HEK293 (cell line): ENCODE data around the gene CAPN10.

ENCODE experiments used
- SETDB1 ChIP-seq: IDR thresholded peaks from one replicate; pipeline ENCODE4 v1.6.1; 2017; ENCODE audit warnings: mild to moderate bottlenecking, low read length, moderate library complexity, mixed read lengths; ENCODE audit not compliant: insufficient read length
- ZFP3 ChIP-seq: fragments of 450-650 bp; formaldehyde crosslinking; IDR thresholded peaks from 2 replicates; pipeline ENCODE4 v1.5.1; 2016; ENCODE audit warnings: low read depth, missing biosample characterization, missing genetic modification characterization
- ZFP41 ChIP-seq: fragments of 450-650 bp; formaldehyde crosslinking; IDR thresholded peaks from 2 replicates; pipeline ENCODE4 v1.5.1; 2016; ENCODE audit warnings: missing biosample characterization, missing genetic modification characterization, borderline replicate concordance
- ZNF350 ChIP-seq: fragments of 450-650 bp; formaldehyde crosslinking; IDR thresholded peaks from 2 replicates; pipeline ENCODE4 v1.5.0; 2017; ENCODE audit warnings: missing biosample characterization, mild to moderate bottlenecking, missing genetic modification characterization
- ZNF366 ChIP-seq: fragments of 450-650 bp; formaldehyde crosslinking; conservative IDR thresholded peaks from 2 replicates; pipeline ENCODE4 v1.5.1; 2016; ENCODE audit warnings: missing biosample characterization, missing genetic modification characterization
- ZNF48 ChIP-seq: fragments of 450-650 bp; formaldehyde crosslinking; IDR thresholded peaks from 2 replicates; pipeline ENCODE4 v1.5.1; 2016; ENCODE audit warnings: missing biosample characterization, missing genetic modification characterization
- ZNF518A ChIP-seq: fragments of 450-650 bp; formaldehyde crosslinking; conservative IDR thresholded peaks from 2 replicates; pipeline ENCODE4 v1.5.1; 2016; ENCODE audit warnings: low read depth, missing biosample characterization, missing genetic modification characterization
- ZNF76 ChIP-seq: fragments of 450-650 bp; formaldehyde crosslinking; IDR thresholded peaks from 2 replicates; pipeline ENCODE4; 2016; ENCODE audit warnings: low read depth, missing biosample characterization, missing genetic modification characterization, borderline replicate concordance
- ZXDB ChIP-seq: fragments of 450-650 bp; formaldehyde crosslinking; IDR thresholded peaks from 2 replicates; pipeline ENCODE4 v1.5.1; 2016; ENCODE audit warnings: missing biosample characterization, missing genetic modification characterization
- TF ChIP-seq, protein P1 (sequence below): fragments of 450-650 bp; formaldehyde crosslinking; IDR thresholded peaks from 2 replicates; pipeline ENCODE4 v1.5.1; 2016; ENCODE audit warnings: missing biosample characterization, missing genetic modification characterization
- TF ChIP-seq, protein P2 (sequence below): fragments of 450-650 bp; formaldehyde crosslinking; IDR thresholded peaks from 2 replicates; pipeline ENCODE4 v1.5.1; 2016; ENCODE audit warnings: missing biosample characterization, missing genetic modification characterization
- TF ChIP-seq, protein P3 (sequence below): sonication (generic); formaldehyde crosslinking; IDR thresholded peaks from 2 replicates; pipeline ENCODE4 v1.8.1; 2022; ENCODE audit warnings: mild to moderate bottlenecking, moderate library complexity, missing genetic modification reagents

GRCh38 chr2:240629619-240629967, 43.1 kb downstream of the CAPN10 start:
- TF ChIP-seq, protein P1, sequence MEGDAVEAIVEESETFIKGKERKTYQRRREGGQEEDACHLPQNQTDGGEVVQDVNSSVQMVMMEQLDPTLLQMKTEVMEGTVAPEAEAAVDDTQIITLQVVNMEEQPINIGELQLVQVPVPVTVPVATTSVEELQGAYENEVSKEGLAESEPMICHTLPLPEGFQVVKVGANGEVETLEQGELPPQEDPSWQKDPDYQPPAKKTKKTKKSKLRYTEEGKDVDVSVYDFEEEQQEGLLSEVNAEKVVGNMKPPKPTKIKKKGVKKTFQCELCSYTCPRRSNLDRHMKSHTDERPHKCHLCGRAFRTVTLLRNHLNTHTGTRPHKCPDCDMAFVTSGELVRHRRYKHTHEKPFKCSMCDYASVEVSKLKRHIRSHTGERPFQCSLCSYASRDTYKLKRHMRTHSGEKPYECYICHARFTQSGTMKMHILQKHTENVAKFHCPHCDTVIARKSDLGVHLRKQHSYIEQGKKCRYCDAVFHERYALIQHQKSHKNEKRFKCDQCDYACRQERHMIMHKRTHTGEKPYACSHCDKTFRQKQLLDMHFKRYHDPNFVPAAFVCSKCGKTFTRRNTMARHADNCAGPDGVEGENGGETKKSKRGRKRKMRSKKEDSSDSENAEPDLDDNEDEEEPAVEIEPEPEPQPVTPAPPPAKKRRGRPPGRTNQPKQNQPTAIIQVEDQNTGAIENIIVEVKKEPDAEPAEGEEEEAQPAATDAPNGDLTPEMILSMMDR (tag by site-specific recombination): no peak
- TF ChIP-seq ZFP41: no peak
- no peak for TF ChIP-seq ZFP3
- no peak for TF ChIP-seq SETDB1
- TF ChIP-seq ZNF350 (tag by site-specific recombination): no peak
- no peak for TF ChIP-seq ZNF366 (tag by site-specific recombination)
- TF ChIP-seq, protein P2, sequence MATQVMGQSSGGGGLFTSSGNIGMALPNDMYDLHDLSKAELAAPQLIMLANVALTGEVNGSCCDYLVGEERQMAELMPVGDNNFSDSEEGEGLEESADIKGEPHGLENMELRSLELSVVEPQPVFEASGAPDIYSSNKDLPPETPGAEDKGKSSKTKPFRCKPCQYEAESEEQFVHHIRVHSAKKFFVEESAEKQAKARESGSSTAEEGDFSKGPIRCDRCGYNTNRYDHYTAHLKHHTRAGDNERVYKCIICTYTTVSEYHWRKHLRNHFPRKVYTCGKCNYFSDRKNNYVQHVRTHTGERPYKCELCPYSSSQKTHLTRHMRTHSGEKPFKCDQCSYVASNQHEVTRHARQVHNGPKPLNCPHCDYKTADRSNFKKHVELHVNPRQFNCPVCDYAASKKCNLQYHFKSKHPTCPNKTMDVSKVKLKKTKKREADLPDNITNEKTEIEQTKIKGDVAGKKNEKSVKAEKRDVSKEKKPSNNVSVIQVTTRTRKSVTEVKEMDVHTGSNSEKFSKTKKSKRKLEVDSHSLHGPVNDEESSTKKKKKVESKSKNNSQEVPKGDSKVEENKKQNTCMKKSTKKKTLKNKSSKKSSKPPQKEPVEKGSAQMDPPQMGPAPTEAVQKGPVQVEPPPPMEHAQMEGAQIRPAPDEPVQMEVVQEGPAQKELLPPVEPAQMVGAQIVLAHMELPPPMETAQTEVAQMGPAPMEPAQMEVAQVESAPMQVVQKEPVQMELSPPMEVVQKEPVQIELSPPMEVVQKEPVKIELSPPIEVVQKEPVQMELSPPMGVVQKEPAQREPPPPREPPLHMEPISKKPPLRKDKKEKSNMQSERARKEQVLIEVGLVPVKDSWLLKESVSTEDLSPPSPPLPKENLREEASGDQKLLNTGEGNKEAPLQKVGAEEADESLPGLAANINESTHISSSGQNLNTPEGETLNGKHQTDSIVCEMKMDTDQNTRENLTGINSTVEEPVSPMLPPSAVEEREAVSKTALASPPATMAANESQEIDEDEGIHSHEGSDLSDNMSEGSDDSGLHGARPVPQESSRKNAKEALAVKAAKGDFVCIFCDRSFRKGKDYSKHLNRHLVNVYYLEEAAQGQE: no peak
- TF ChIP-seq ZNF48 (tag by site-specific recombination): no peak
- TF ChIP-seq, protein P3, sequence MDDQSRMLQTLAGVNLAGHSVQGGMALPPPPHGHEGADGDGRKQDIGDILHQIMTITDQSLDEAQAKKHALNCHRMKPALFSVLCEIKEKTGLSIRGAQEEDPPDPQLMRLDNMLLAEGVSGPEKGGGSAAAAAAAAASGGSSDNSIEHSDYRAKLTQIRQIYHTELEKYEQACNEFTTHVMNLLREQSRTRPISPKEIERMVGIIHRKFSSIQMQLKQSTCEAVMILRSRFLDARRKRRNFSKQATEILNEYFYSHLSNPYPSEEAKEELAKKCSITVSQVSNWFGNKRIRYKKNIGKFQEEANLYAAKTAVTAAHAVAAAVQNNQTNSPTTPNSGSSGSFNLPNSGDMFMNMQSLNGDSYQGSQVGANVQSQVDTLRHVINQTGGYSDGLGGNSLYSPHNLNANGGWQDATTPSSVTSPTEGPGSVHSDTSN: no peak
- no peak for TF ChIP-seq ZNF518A
- no peak for TF ChIP-seq ZXDB (tag by site-specific recombination)
- no peak for TF ChIP-seq ZNF76 (tag by site-specific recombination)
